Tibial artery (tissue), 4 donors: ENCODE data around the gene SENP7.
"Not testable (repeated sequence)": the region's sequence is repeated elsewhere in the genome, so short reads cannot be mapped to it uniquely, and the experiment has no call there.

ENCODE experiments used
- DNase-seq, 2 donors: peaks; one replicate each; pipeline ENCODE4 v3.0.0-alpha.2; 2019
- H3K27ac ChIP-seq, 2 donors: fragments of 200-600 bp; sonication (generic) in 1 of 2; 1 replicate in 1 of 2; 2 replicates in 1 of 2; pipeline ENCODE4 v1.5.1; 2018 to 2019; ENCODE audit warnings: mild to moderate bottlenecking in 1 of 2
- H3K27me3 ChIP-seq, 2 donors: fragments of 200-600 bp; sonication (generic) in 1 of 2; one replicate each; pipeline versions ENCODE4 v1.5.1 to v1.6.0; 2016 to 2019
- H3K36me3 ChIP-seq, 3 donors: fragments of 200-600 bp; sonication (generic) in 2 of 3; one replicate each; pipeline ENCODE4 v1.5.1; 2016 to 2019; ENCODE audit warnings: mild to moderate bottlenecking in 2 of 3
- H3K4me1 ChIP-seq, 4 donors: fragments of 200-600 bp; sonication (generic) in 2 of 4; 1 replicate in 3 of 4; 2 replicates in 1 of 4; pipeline ENCODE4 v1.5.1; 2016 to 2019
- H3K4me3 ChIP-seq, 2 donors: fragments of 200-600 bp; sonication (generic) in 1 of 2; 1 replicate in 1 of 2; 2 replicates in 1 of 2; pipeline ENCODE4 v1.5.1; 2018 to 2019; ENCODE audit warnings: mild to moderate bottlenecking in 2 of 2
- H3K9me3 ChIP-seq, 3 donors: fragments of 200-600 bp; sonication (generic) in 1 of 3; one replicate each; pipeline ENCODE4 v1.5.1; 2016 to 2019
- CTCF ChIP-seq, 2 experiments: fragments of 200-600 bp in 1 of 2; fragments of 450-650 bp in 1 of 2; IDR thresholded peaks; one replicate each; pipeline ENCODE4 v1.5.1; 2017 to 2019; ENCODE audit warnings: antibody characterized with exemption in 2 of 2, mild to moderate bottlenecking in 1 of 2, moderate library complexity in 1 of 2
- intact Hi-C: fragments of 100-400 bp; cut with DNase I; formaldehyde crosslinking; loops from one replicate; pipeline ENCODE4 v1.15.0; 2023; ENCODE audit warnings: low total_unique reads

SENP7 gene

GRCh38 chr3:101497803-101498202 is 15.2 kb downstream of the SENP7 start:
- TF ChIP-seq CTCF (IDR thresholded peaks at IDR 0.05): no peak
- peaks cover 0 to 21% (median 10%) of the 10 kb centered on the region in 3 donors for H3K36me3 ChIP-seq
- H3K9me3 ChIP-seq: no peaks in the 10 kb centered on the region
- no peak overlapping the region for H3K27ac ChIP-seq
- intact Hi-C loops: no loop called here
- H3K4me3 ChIP-seq: no peak overlapping the region
- H3K27me3 ChIP-seq: no peaks in the 10 kb centered on the region
- no peaks in the 10 kb centered on the region for H3K4me1 ChIP-seq
- no peak for DNase-seq

- no peak for DNase-seq
- H3K9me3 ChIP-seq: no peaks in the 10 kb centered on the region
- no peak overlapping the region for H3K27ac ChIP-seq
- no peaks in the 10 kb centered on the region for H3K4me1 ChIP-seq
- H3K4me3 ChIP-seq: no peak overlapping the region
- intact Hi-C loops: no loop called here
- H3K27me3 ChIP-seq: no peaks in the 10 kb centered on the region
- no peak for TF ChIP-seq CTCF (IDR thresholded peaks at IDR 0.05)
- H3K36me3 ChIP-seq: peaks cover 0 to 38% (median 22%) of the 10 kb centered on the region in 3 donors
Observed at GRCh38 chr3:101495552-101495951, 17.5 kb downstream of the SENP7 start.

GRCh38 chr3:101484805-101485620 is 28.0 kb downstream of the SENP7 start:
- no peaks in the 10 kb centered on the region for H3K27me3 ChIP-seq
- no peak for DNase-seq
- TF ChIP-seq CTCF (IDR thresholded peaks at IDR 0.05): no peak
- H3K27ac ChIP-seq: no peak overlapping the region
- peaks cover 0 to 9% (median 0%) of the 10 kb centered on the region in 4 donors for H3K4me1 ChIP-seq
- peaks cover 15 to 25% (median 19%) of the 10 kb centered on the region in 3 donors for H3K36me3 ChIP-seq
- H3K9me3 ChIP-seq: no peaks in the 10 kb centered on the region
- no peak overlapping the region for H3K4me3 ChIP-seq
- intact Hi-C loops: no loop called here

- Histone ChIP-seq H3K4me1 (peaks cover 0 to 3% (median 0%) of the 10 kb centered on the region in 4 donors), H3K9me3 (no peaks in the 10 kb centered on the region), H3K27me3 (no peaks in the 10 kb centered on the region), H3K27ac (no peak overlapping the region), H3K36me3 (peaks cover 6 to 14% (median 9%) of the 10 kb centered on the region in 3 donors), H3K4me3 (no peak overlapping the region)
- no peak for DNase-seq
- TF ChIP-seq CTCF (IDR thresholded peaks at IDR 0.05): no peak
- intact Hi-C loops: no loop called here
Observed at GRCh38 chr3:101478980-101479379, 34.0 kb downstream of the SENP7 start.

GRCh38 chr3:101474841-101475552 is 38.0 kb downstream of the SENP7 start:
- intact Hi-C loops, H3K36me3 ChIP-seq, H3K9me3 ChIP-seq, DNase-seq, H3K4me1 ChIP-seq, H3K27me3 ChIP-seq, H3K4me3 ChIP-seq, H3K27ac ChIP-seq: not testable (repeated sequence)

- H3K4me3 ChIP-seq, H3K9me3 ChIP-seq, H3K27me3 ChIP-seq, H3K36me3 ChIP-seq, H3K27ac ChIP-seq, DNase-seq, intact Hi-C loops, H3K4me1 ChIP-seq: not testable (repeated sequence)
Observed at GRCh38 chr3:101468676-101469075, 44.3 kb downstream of the SENP7 start.

GRCh38 chr3:101467310-101467663 is 45.7 kb downstream of the SENP7 start:
- H3K27me3 ChIP-seq, H3K9me3 ChIP-seq, DNase-seq, H3K36me3 ChIP-seq, H3K4me1 ChIP-seq, H3K4me3 ChIP-seq, H3K27ac ChIP-seq, intact Hi-C loops: not testable (repeated sequence)
